Measurements from ENCODE around the gene ST3GAL4.

Gene ST3GAL4

GRCh38 chr11:126355324-126355925, at the start of gene ST3GAL4:
ST3GAL4 (plus strand) TSS chr11:126355686; CDS start chr11:126406156, 50,470 bp downstream.
- TF ChIP-seq CTCF (IDR thresholded peaks at IDR 0.05) = no peak

- no peak for TF ChIP-seq CTCF (IDR thresholded peaks at IDR 0.05)
Measured at GRCh38 chr11:126305699-126306098, 49.8 kb upstream of the ST3GAL4 start.

GRCh38 chr11:126307706-126308105, 47.8 kb upstream of the ST3GAL4 start:
- peak; percentile 27; the same call in 1 of the 2 replicates for TF ChIP-seq CTCF (IDR thresholded peaks at IDR 0.05)

- TF ChIP-seq CTCF (IDR thresholded peaks at IDR 0.05) = no peak
Measured at GRCh38 chr11:126308271-126308671, 47.2 kb upstream of the ST3GAL4 start.

GRCh38 chr11:126310200-126310991, 45.1 kb upstream of the ST3GAL4 start:
- TF ChIP-seq CTCF (IDR thresholded peaks at IDR 0.05) = peak; percentile 89

GRCh38 chr11:126310992-126311310, 44.5 kb upstream of the ST3GAL4 start:
- TF ChIP-seq CTCF (IDR thresholded peaks at IDR 0.05) = no peak

- TF ChIP-seq CTCF (IDR thresholded peaks at IDR 0.05) = no peak
Measured at GRCh38 chr11:126311401-126312291, 43.8 kb upstream of the ST3GAL4 start.

Measured in LNCAP (cell line).